NB4 (cell line): Measurements from ENCODE around the gene ARHGAP22.

Experiments used
- CTCF ChIP-seq: IDR thresholded peaks from one replicate; pipeline ENCODE4 v1.5.1; 2012; ENCODE audit warnings: low read depth, low read length
- MYC ChIP-seq: IDR thresholded peaks from 2 replicates; pipeline ENCODE4 v1.6.1; 2011; ENCODE audit warnings: low read depth, low read length
- POLR2A ChIP-seq: IDR thresholded peaks from 2 replicates; pipeline ENCODE4 v1.6.1; 2011; ENCODE audit warnings: mild to moderate bottlenecking; ENCODE audit not compliant: insufficient read length; ENCODE audit errors: extremely low read depth

GRCh38 chr10:48406204-48406603, 198.7 kb downstream of the ARHGAP22 start:
- TF ChIP-seq CTCF: no peak
- TF ChIP-seq POLR2A: no peak
- TF ChIP-seq MYC: no peak
